SK-N-SH (cell line): ENCODE results near the gene KIF2A.

Experiments used
- EP300 ChIP-seq, 2 experiments: IDR thresholded peaks; 2 replicates each; pipeline versions ENCODE4 v1.4.0 to v1.6.1; 2012; ENCODE audit warnings: borderline replicate concordance in 1 of 2, low read depth in 1 of 2, low read length in 1 of 2
- EZH2phosphoT487 ChIP-seq: fragments of 200-600 bp; sonication (generic); IDR thresholded peaks from 2 replicates; pipeline ENCODE4 v1.6.1; 2017; ENCODE audit warnings: low read depth, mixed run types, mild to moderate bottlenecking, antibody characterized with exemption, moderate library complexity, borderline replicate concordance
- FOXJ3 ChIP-seq: sonication (generic); formaldehyde crosslinking; IDR thresholded peaks from 2 replicates; pipeline ENCODE4 v1.5.1; 2020; ENCODE audit warnings: mild to moderate bottlenecking, missing genetic modification reagents
- FOXM1 ChIP-seq: IDR thresholded peaks from 2 replicates; pipeline ENCODE4 v1.4.0; 2012; ENCODE audit warnings: low read depth, mild to moderate bottlenecking
- GATA2 ChIP-seq: sonication (generic); formaldehyde crosslinking; IDR thresholded peaks from 2 replicates; pipeline ENCODE4 v1.5.0; 2020; ENCODE audit warnings: mild to moderate bottlenecking, missing genetic modification reagents
- MAX ChIP-seq: IDR thresholded peaks from 2 replicates; pipeline ENCODE4 v1.4.0; 2012; ENCODE audit warnings: low read depth
- MXI1 ChIP-seq: IDR thresholded peaks from 2 replicates; pipeline ENCODE4 v1.6.1; 2012; ENCODE audit warnings: mild to moderate bottlenecking, low read depth, low read length, improper control_type of control experiment
- RAD21 ChIP-seq: IDR thresholded peaks from 2 replicates; pipeline ENCODE4 v1.6.1; 2012; ENCODE audit warnings: mild to moderate bottlenecking, low read length
- RFX5 ChIP-seq: IDR thresholded peaks from 2 replicates; pipeline ENCODE4 v1.6.1; 2012; ENCODE audit warnings: mild to moderate bottlenecking, improper control_type of control experiment, low read length
- RXRA ChIP-seq: IDR thresholded peaks from 2 replicates; pipeline ENCODE4 v1.4.0; 2012; ENCODE audit warnings: low read depth, mild to moderate bottlenecking, borderline replicate concordance
- TEAD4 ChIP-seq: IDR thresholded peaks from 2 replicates; pipeline ENCODE4 v1.4.0; 2012; ENCODE audit warnings: mild to moderate bottlenecking, borderline replicate concordance; ENCODE audit not compliant: insufficient read depth
- TF ChIP-seq, protein P1 (sequence below): fragments of 200-600 bp; sonication (generic); IDR thresholded peaks from 2 replicates; pipeline ENCODE4 v1.6.1; 2017; ENCODE audit warnings: antibody characterized with exemption, mild to moderate bottlenecking, moderate library complexity
- TF ChIP-seq, protein P2 (sequence below): IDR thresholded peaks from 2 replicates; pipeline ENCODE4 v1.4.0; 2012; ENCODE audit warnings: low read depth, borderline replicate concordance

DNA sequence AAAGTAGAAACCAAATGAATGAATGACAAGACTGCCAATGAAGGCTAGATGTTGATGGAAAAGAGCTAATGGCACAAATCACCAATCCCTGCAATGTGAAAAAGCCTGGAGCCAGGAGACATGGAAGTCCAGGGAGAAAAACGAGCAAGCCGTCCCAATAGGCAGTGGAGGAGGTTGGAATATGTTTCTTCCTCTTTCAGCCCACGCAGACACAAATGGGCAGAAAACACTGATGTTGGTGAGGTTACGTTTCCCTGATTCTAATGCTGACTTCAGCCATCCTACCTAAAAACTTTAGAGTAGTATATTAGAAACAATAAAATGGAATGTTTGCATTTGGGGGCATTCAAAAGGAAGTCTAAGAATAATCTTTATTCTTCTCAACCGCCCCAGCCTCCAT is 23.9 kb upstream of the KIF2A start:
- TF ChIP-seq EP300 (IDR thresholded peaks at IDR 0.05; ENCODE audit: borderline replicate concordance in 1 of 2, low read depth in 1 of 2, low read length in 1 of 2) (no peak), RXRA (no peak), EZH2phosphoT487 (no peak), FOXM1 (no peak), GATA2 (no peak), RAD21 (no peak), MXI1 (no peak), TEAD4 (no peak), RFX5 (no peak), MAX (no peak), FOXJ3 (CRISPR knock-in tag) (no peak)
- TF ChIP-seq, protein P1, sequence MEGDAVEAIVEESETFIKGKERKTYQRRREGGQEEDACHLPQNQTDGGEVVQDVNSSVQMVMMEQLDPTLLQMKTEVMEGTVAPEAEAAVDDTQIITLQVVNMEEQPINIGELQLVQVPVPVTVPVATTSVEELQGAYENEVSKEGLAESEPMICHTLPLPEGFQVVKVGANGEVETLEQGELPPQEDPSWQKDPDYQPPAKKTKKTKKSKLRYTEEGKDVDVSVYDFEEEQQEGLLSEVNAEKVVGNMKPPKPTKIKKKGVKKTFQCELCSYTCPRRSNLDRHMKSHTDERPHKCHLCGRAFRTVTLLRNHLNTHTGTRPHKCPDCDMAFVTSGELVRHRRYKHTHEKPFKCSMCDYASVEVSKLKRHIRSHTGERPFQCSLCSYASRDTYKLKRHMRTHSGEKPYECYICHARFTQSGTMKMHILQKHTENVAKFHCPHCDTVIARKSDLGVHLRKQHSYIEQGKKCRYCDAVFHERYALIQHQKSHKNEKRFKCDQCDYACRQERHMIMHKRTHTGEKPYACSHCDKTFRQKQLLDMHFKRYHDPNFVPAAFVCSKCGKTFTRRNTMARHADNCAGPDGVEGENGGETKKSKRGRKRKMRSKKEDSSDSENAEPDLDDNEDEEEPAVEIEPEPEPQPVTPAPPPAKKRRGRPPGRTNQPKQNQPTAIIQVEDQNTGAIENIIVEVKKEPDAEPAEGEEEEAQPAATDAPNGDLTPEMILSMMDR: no peak
- TF ChIP-seq, protein P2, sequence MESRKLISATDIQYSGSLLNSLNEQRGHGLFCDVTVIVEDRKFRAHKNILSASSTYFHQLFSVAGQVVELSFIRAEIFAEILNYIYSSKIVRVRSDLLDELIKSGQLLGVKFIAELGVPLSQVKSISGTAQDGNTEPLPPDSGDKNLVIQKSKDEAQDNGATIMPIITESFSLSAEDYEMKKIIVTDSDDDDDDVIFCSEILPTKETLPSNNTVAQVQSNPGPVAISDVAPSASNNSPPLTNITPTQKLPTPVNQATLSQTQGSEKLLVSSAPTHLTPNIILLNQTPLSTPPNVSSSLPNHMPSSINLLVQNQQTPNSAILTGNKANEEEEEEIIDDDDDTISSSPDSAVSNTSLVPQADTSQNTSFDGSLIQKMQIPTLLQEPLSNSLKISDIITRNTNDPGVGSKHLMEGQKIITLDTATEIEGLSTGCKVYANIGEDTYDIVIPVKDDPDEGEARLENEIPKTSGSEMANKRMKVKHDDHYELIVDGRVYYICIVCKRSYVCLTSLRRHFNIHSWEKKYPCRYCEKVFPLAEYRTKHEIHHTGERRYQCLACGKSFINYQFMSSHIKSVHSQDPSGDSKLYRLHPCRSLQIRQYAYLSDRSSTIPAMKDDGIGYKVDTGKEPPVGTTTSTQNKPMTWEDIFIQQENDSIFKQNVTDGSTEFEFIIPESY: no peak
